GM21717 (cell line): ENCODE results near the gene NRXN3.

ENCODE experiments used
- ATAC-seq: cut with Tn5 transposase; IDR thresholded peaks from one replicate; pipeline ENCODE4 v1.9.1; 2021; ENCODE audit warnings: mild to moderate bottlenecking, moderate library complexity; ENCODE audit not compliant: unreplicated experiment

Gene NRXN3

DNA sequence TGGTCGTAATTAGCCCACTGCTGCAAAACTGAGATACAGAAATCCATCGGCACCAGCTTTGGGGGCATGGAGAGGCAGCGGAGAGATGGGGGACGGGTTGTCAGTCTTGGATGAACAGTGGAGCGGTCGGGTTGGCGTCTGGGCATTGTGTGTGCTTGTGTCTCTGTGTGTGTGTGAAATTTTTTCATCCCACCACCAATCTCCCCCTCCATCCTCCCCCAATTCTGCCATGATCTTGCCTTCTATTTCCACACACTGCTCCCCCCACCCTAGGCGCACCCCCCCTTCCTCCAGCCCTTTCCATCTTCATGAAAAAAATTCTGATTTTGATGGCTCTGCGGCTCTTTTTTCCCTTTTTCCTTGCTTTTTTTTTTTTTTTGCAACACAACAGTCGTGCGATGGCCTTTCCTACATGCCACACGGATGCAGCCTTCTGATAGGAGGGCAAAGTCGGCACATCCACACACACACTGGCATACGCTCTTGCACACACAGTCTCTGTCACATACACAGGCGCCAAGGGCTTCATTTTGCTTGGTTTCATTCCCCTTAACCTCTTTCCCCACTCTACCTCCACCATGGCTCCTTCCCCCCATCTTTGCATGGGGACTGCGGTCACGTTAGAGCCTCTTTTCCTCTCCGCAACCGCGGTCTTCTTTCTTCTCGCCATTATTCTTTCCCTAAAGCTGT, 3.3 kb downstream of the NRXN3 start:
- ATAC-seq, result no peak

DNA sequence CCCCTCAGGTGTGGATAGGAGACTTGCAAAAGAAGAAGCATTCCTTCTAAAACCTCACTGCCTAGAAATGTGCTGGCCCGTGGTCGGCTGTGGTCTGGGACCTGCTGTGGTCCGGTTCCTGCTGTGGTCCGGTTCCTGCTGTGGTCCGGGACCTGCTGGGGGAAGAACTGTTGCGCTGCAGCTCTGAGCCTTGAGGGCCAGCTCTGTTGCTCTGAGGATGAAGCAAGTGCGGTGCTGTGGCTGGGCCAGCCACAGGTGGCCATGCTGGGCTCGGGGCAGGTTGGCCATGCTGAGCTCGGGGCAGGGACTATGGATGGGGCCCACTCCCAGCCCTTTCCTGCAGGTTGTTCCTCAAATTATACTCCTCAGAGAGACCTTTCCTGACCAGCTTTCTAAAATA, 5.2 kb downstream of the NRXN3 start:
- no peak for ATAC-seq

- ATAC-seq, result no peak
These were observed 7.9 kb downstream of the NRXN3 start for GRCh38 chr14:78178071-78178470.

GRCh38 chr14:78178971-78179370, 8.8 kb downstream of the NRXN3 start:
- no peak for ATAC-seq

DNA sequence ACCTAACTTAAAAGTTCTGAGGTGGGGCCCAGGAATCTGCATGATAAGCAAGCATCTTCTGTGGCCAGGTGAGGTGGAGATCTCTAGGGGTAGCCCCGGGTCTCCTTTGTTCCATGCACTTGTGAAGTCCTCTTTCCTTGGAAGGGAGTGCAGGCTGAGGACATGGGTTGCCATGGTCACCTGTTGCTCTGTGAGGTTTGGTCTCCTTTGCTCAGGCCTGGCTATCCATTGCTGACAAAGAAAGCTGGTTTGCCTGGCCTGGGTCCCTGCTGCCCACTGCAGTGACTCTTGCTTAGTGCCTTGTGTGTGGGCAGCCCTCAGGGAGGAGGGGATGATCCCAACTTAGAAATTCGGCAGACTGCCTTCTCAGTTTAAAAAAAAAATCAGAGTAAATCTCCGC, 11.1 kb downstream of the NRXN3 start:
- ATAC-seq, result no peak

DNA sequence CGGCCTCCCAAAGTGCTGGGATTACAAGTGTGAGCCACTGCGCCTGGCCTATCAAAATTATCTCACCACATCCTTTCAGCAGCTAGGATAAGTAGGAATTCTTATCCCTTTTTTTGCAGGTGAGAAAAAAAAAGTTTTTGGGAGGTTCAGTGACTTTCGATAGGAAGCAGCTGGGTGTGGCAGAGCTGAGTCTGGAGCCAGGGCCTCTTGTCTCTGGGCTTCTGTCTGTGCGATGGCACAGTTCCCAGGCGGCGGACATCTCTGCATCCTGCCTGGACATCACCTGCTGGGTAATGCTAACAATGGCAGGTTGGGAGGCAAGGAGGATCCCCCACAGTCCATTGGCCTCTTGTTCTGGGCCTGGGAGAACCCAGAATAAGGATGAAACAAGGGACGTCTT, 12.5 kb downstream of the NRXN3 start:
- ATAC-seq, result no peak

DNA sequence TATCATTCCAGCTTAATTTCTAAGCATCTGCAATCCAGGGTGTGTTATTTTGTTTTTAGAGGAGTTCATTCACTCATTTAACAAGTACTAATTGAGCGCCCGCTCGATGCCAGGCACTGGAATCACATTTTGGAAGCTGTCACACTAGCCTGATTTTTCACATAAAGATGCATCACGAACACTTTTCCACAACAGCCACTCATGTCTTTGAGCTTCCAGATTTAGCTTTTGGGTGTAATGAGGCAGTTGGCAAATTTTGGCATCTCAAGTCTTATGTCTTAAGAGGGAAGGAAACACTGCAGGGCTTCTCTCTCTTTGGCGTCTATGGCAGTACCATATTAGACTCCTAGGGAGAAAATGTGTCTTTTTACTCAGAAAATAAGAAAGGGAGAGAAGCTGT, 14.0 kb downstream of the NRXN3 start:
- ATAC-seq, result no peak

- no peak for ATAC-seq
These were observed 16.1 kb downstream of the NRXN3 start for GRCh38 chr14:78186277-78186676.

GRCh38 chr14:78188882-78189281, 18.7 kb downstream of the NRXN3 start:
- no peak for ATAC-seq

DNA sequence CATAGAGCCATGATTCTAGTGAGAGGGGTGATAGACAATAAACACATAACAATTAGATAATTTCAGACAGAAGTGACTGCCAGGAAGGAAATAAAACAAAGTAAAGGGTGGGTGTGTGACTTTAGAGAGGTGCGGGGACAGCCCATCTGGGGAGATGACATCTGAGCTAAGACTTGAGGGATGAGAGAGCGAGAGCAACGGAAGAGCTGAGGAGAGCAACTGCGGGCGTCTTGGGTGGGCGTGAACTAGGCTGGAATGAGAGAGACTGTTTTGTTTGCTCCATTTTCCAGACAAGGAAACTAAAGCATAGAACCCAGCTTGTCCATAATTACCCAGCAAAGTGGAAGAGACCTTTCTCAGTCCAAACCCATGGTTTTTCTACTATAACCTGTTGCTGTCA, 25.3 kb downstream of the NRXN3 start:
- ATAC-seq, result no peak

DNA sequence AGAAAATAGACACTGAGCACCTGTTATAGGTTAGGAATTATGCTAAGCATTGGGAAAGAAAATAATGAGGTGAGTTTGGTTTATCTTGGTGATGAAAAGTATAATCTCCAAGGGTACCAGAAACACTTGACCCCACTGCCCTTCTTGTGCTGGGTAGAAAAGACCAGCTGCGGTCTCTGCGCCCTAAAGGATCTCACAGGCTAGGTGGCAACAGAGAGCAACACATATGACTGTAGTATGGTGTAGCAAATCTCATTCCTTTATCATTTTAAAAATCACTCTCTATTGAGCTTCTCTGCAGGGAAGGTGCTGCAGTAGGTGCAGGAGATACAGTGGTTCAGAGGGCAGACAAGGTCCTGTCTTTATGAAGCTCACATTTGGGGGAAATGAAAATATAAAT, 26.1 kb downstream of the NRXN3 start:
- no peak for ATAC-seq

GRCh38 chr14:78197051-78197450, 26.9 kb downstream of the NRXN3 start:
- ATAC-seq, result no peak

GRCh38 chr14:78202163-78202562, 32.0 kb downstream of the NRXN3 start:
- no peak for ATAC-seq

- ATAC-seq, result no peak
These were observed 32.8 kb downstream of the NRXN3 start for GRCh38 chr14:78202976-78203375.

GRCh38 chr14:78207414-78207813, 37.2 kb downstream of the NRXN3 start:
- no peak for ATAC-seq

GRCh38 chr14:78220273-78220672, 50.1 kb downstream of the NRXN3 start:
- no peak for ATAC-seq

GRCh38 chr14:78222746-78223145, 52.6 kb downstream of the NRXN3 start:
- no peak for ATAC-seq

DNA sequence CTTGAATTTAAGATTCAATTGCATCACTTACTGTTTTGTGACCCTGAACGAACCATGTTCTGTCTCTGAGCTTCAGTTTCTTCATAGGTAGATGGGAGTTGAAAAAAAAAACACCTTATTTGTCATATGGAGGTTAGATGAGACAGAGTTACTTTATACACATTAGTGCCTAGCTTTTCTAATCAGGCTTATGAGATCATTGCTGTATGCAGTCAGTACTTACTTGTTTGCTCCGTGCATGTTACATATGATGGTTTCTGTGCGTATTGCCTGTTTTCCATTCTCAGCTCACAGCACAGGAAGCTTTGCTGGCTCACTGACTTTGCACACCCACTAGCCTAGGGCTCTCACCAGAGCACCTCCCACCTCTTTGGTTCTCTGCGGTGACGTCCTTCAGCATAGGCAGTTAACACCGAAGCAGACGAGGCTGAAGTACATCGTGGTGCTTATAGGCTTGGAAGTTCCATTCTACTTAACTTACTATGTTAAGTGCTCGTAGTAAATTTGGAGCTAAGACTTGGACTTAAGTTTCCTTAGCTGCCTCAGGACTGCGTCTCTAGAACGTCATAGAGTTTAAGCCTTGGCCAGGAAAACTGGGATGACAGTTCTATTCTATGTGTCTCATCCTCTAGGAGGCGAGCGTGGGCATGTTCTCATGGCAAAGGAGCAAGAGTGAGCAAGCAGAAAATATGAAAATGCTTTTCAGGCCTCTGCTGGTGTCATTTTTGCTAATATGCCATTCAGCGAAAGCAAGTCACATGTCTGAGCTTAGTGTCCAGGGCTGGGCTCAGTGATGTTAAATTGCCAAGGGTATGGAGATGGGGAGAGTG, 57.3 kb downstream of the NRXN3 start:
- ATAC-seq, result no peak

DNA sequence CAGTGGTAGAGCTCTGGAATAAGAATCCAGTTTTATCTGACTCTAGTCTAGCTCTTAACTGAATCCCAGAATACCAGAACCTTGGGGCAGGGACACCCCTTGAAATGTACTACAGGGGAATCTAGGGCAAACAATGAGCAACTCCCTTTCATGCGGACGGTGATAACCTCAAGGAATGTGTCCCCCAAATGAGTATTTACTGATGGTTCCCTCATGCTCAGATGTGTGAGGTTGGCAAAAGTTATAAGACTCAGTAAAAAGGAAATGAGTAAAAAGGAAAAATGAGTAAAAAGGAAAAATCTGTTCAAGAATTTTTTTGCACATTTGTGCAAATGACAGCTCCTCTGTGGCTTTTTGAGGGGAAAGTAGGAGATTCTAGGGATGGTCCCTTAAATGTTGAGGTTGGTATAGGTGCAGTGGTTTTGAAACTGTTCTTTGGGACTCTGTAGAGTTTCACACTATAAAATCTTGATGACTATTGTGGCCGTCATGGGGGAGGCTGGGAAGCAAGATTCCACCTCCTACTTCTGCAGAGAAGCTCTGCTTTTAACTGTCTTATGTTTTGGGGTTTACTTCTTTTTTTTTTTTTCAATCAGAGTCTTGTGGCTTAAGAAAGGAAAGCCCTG, 58.6 kb downstream of the NRXN3 start:
- ATAC-seq, result no peak

- no peak for ATAC-seq
These were observed 62.2 kb downstream of the NRXN3 start for GRCh38 chr14:78232231-78233000.

- ATAC-seq, result no peak
These were observed 68.0 kb downstream of the NRXN3 start for GRCh38 chr14:78238141-78238540.
